Left cardiac atrium (tissue), 4 donors: ENCODE data around the gene CACTIN. TPM values are rescaled to one million over a fixed set of nuclear protein-coding genes. Genes with fewer than 3 reads are reported as not detected.
"Not testable (repeated sequence)": the region's sequence is repeated elsewhere in the genome, so short reads cannot be mapped to it uniquely, and the experiment has no call there.

Experiments
- ATAC-seq, 2 donors: fragments of 200-7000 bp; cut with Tn5 transposase; one replicate each; pipeline ENCODE4 v1.9.1; 2020; ENCODE audit warnings: mild to moderate bottlenecking in 2 of 2, moderate library complexity in 2 of 2
- DNase-seq: peaks from one replicate; pipeline ENCODE4 v3.0.0-alpha.2; 2020
- intact Hi-C, 2 donors: fragments of 100-400 bp; cut with DNase I; formaldehyde crosslinking; loops; one replicate each; pipeline versions ENCODE4 v1.14.1 to v1.15.1; 2022 to 2023
- total RNA-seq, 2 donors: library from RNA; stranded (reverse); fragmentation: NEBNext Ultra II Directional; extraction: Animal tissue kit (Norgen Biotek cat#: 25700); gene quantifications; one replicate each; pipeline ENCODE4 v1.2.1, GENCODE V29; 2021
- donor health status: DM: no; HTN: yes; CAD: no.
- donor health status: DM: no; HTN: yes; CAD: no; lungs with severe emphysema.
- donor health status: DM: yes; HTN: yes; CAD: no.
- donor health status: Dilated cardiomyopathy.

The CACTIN gene
- total RNA-seq, 2 donors from 2014 or later: 12.5 to 12.9 TPM

- intact Hi-C loops, DNase-seq, ATAC-seq: not testable (repeated sequence)
These were observed 44.8 kb downstream of the CACTIN start for GRCh38 chr19:3581792-3582191.

- intact Hi-C loops: no loop called here
- DNase-seq (no peak), ATAC-seq (peak in 1 of 2 donors; percentile 57)
These were observed 46.2 kb downstream of the CACTIN start for GRCh38 chr19:3580156-3580934.

DNA sequence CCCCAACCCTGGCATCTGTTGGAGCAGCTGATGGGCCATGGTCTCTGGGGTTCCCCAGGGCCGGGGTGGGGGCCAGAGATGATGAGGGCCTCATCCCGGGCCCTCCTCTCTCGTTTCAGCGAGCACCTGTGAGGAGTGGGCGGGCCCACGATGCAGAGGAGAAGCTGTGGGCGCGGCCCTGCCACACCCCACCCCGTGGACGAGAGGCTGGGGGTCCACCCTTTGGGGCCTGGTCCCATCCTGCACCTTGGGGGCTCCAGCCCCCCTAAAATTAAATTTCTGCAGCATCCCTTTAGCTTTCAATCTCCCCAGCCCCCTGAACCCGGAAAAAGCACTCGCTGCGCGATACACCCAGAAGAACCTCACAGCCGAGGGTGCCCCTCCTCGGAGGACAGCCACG, 48.2 kb downstream of the CACTIN start:
- DNase-seq: no peak
- intact Hi-C loops: loop anchor here in 1 of 2 donors (5.0 kb wide), 1 partner anchor 39 kb away; no protein-coding TSS in a partner anchor
- no peak for ATAC-seq

DNA sequence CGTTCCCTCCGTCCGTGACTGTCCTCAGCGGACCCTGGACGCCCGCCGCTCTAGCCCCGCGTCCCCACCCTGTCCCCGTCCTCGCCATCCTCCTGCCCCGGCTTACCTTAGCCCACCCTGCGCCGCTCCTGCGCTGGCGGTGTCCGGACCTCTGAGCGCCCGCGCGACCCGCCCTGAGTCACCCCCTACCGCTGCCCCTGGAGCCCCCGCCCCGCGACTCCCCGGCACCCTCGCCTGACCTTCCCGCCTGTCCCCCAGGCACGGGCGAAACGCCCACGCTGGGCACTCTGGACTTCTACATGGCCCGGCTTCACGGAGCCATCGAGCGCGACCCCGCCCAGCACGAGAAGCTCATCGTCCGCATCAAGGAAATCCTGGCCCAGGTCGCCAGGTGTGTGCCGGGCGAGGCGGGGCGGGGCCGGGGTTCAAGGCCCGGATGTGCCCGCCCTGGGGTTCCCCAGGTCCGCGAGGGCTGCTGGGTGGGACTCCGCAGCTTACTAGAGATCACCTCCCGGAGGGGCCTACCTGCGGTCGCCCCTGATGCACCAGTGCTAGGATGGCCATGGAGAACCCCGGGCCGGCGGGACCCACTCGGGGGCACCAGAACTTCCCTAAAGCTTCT, 48.8 kb downstream of the CACTIN start:
- intact Hi-C loops: loop anchor here in 1 of 2 donors (5.0 kb wide), 1 partner anchor 39 kb away; no protein-coding TSS in a partner anchor
- DNase-seq (no peak), ATAC-seq (no peak)

DNA sequence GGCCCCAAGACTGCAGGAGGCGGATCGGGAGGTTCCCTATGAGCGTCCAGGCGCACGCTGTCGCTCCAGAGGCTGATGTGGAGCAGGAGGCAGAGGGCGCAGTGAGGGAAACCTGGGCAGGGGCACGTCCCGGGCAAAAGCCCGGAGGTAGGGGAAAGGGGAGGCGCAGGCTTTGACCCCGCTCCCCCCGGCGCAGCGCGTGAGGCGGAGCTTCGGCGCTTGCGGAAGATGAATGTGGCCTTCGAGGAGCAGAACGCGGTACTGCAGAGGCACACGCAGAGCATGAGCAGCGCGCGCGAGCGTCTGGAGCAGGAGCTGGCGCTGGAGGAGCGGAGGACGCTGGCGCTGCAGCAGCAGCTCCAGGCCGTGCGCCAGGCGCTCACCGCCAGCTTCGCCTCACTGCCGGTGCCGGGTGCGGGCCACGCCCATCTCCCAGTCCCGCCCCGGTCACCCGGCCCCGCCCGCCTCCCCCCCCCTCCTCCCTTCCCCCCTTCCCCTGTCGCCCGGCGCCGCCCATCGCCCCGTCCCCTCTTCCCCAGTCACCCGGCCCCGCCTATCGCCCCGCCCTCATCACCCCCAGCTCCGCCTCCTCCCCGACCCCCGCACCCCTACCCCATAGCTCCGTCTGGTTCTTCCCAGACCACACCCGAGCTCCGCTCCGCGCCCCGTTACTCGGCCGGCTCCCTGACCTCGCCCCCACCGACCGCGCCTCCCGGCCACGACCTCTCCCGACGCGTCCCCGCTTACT, 49.7 kb downstream of the CACTIN start:
- DNase-seq (peak; percentile 74), ATAC-seq (peak; percentile 16 to 32)
- intact Hi-C loops: loop anchor here in 1 of 2 donors (5.0 kb wide), 1 partner anchor 40 kb away; no protein-coding TSS in a partner anchor

DNA sequence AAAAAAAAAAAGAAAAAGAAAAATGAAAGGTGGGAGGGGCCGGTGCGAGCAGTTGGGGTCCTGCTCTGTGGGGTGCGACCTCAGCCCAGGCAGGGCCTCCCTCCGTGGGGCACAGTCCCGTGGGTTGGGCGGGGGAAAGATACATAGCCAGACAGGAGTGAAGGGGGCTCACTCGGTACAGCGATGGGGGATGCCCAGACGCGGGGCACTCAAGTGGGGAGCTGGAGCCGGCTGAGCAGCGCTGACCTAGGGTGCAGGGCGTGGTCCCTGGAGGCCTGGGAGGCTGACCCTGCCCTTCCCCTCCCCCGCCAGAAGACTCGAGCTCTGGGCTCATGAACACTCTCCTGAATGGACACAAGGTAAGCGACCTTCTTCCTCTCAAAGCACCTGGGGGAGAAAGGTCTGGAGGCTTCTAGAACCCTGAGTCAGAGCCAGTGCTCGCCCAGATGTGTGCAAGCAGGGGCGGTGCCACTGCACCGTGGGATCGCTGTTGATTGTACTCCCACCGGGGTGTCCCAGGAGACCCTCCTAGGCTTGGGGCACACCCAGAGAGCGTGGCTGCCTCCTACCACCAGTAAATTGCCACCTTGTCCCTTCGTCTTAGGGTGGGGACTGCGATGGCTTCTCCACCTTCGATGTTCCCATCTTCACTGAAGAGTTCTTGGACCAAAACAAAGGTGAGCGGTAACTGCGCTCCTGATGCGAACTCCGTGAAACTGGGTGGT, 50.5 kb downstream of the CACTIN start:
- no peak for ATAC-seq
- DNase-seq: peak; percentile 43
- intact Hi-C loops: loop anchor here in 1 of 2 donors (5.0 kb wide), 1 partner anchor 41 kb away; no protein-coding TSS in a partner anchor

GRCh38 chr19:3575260-3575741, 51.3 kb downstream of the CACTIN start:
- DNase-seq: no peak
- intact Hi-C loops: loop anchor here in 1 of 2 donors (5.0 kb wide), 1 partner anchor 42 kb away; no protein-coding TSS in a partner anchor

GRCh38 chr19:3573858-3574637, 52.5 kb downstream of the CACTIN start:
- intact Hi-C loops: no loop called here

More at GRCh38 chr19:3575260-3575741, 51.3 kb downstream of the CACTIN start:
- no peak for ATAC-seq

DNA sequence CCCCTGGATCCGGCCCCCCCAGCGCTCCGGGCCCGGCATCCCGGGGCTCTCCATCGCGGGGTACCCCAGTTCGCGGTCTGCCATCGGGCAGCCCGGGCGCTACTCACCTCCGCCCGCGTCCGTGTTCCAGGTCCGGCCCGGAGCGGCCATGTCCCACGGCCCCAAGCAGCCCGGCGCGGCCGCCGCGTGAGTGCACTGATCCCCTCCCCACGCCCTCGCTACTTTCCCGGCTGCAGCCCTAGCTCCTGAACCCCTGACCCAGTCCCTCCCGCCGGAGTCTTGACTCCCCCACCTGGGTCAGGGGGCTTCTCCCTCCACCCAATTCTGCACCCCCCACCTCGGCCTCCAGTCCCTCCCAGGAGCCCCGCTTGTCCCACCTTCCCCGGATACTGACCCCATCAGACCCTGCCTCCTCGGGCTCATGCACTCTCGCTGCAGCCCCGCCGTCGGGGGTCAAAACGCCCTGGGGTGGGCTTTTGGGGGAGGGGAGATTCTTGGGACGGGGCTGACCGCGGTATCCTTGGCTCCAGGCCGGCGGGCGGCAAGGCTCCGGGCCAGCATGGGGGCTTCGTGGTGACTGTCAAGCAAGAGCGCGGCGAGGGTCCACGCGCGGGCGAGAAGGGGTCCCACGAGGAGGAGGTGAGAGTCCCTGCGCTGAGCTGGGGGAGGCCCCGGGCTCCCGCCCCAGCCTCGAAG, 53.3 kb downstream of the CACTIN start:
- ATAC-seq: peak; percentile 4 to 8
- peak; percentile 57 for DNase-seq
- intact Hi-C loops: no loop called here

More at GRCh38 chr19:3573858-3574637, 52.5 kb downstream of the CACTIN start:
- DNase-seq (peak; percentile 93), ATAC-seq (peak; percentile 16 to 52)

DNA sequence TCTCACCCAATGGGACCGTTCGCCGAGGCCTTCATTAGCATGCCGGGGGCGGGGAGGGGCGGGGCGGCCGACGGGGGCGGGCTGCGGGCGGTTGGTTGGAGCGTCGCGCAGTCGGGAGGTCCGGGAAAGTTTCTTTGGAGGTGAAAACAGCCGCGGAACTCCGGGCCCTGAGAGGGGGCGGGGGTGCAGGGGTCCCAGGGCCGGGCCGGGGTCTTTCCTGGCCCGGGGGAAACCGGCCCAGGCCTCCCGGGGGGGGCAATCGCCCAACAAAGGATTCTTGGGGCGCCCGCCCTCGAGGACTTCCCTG, 53.8 kb downstream of the CACTIN start, which contains the start of gene HMG20B:
Gene HMG20B, plus strand, starts transcription at position 90 of the 307 bp plus-strand sequence. CDS start 366 bp downstream, outside the sequence.
- intact Hi-C loops: no loop called here
- DNase-seq: no peak
- ATAC-seq: no peak

DNA sequence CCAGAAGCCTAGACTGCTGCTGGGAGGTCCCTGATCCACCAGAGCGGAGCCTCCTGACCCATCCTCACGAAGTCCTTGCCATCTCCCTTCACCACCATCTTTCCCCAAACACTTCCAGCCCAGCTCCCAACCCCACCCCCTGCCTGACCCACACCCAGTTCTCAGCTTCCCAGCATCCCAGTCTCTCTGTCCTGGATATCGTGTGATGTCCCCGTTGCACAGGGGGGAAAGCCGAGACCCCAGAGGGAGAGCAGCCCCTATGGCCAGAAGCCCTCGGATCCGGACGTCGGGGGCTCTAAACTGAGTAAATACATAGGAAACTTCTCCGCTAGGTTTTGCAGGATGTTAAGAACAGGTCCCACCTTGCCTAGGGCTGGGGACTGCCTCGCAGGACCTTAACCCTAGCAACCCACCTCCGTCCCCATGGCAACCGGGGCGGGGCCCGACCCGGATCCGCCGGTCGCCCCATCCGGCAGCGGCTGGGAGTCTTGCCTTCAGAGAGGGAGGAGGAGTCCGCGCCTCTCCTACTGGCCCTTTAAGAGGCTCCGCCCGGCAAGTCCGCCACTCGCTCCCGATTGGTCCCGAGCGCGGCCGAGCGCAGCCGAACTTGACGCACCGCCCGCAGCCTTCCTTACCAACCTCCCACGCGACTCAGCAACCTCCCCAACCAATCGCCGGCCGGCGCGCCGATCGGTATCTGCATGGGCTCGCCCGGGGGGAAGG, 54.3 kb downstream of the CACTIN start:
- intact Hi-C loops: no loop called here
- ATAC-seq: peak; percentile 96 to 97
- DNase-seq: peak; percentile 100

GRCh38 chr19:3570606-3571011, 56.0 kb downstream of the CACTIN start:
- no peak for ATAC-seq
- DNase-seq: no peak
- intact Hi-C loops: no loop called here

- DNase-seq, ATAC-seq, intact Hi-C loops: not testable (repeated sequence)
These were observed 56.5 kb downstream of the CACTIN start for GRCh38 chr19:3570042-3570441.

GRCh38 chr19:3565139-3565538, 61.5 kb downstream of the CACTIN start:
- DNase-seq (no peak), ATAC-seq (no peak)
- intact Hi-C loops: no loop called here

GRCh38 chr19:3563709-3564524, 62.7 kb downstream of the CACTIN start:
- intact Hi-C loops: no loop called here
- DNase-seq: no peak
- ATAC-seq: no peak
